Cardiac fibroblast (primary cell): ENCODE data around the gene ACOX2.

Experiments
- DNase-seq, 2 donors: peaks; one replicate each; pipeline versions ENCODE4 v3.0.0 to v3.0.0-alpha.2; 2010; ENCODE audit warnings: low read depth in 2 of 2
- H3K4me3 ChIP-seq, 2 donors: replicated peaks in 1 of 2; 1 replicate in 1 of 2; 2 replicates in 1 of 2; pipeline ENCODE4 v1.5.1; 2011; ENCODE audit warnings: low read depth in 2 of 2, low read length in 2 of 2, mild to moderate bottlenecking in 2 of 2, moderate library complexity in 1 of 2
- TF ChIP-seq, protein P1 (sequence below): IDR thresholded peaks from one replicate; pipeline ENCODE4 v1.5.1; 2011; ENCODE audit warnings: low read depth, mild to moderate bottlenecking, low read length, inconsistent platforms

The ACOX2 gene

DNA sequence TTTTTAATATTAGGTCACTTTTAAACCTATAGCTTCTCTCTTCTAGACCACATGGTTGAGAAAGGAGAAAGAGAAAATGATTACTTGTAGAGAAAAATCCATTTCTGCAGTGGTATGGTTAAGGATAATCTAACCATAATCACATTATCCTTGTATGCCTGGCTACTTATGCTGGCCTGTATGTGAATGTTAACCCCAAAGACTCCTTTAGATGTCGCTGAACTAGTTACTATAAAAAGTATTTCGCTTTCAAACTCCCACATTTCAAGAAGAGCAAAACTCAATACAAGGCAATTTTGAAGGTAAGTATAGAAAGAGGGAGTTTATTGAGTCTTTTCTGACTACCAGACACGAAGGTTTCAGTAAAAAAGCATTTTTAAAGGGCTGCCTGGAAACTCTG, 42.9 kb downstream of the ACOX2 start:
- H3K4me3 ChIP-seq = no peak overlapping the region
- DNase-seq = peak in 1 of 2 donors; percentile 26
- TF ChIP-seq, protein P1, sequence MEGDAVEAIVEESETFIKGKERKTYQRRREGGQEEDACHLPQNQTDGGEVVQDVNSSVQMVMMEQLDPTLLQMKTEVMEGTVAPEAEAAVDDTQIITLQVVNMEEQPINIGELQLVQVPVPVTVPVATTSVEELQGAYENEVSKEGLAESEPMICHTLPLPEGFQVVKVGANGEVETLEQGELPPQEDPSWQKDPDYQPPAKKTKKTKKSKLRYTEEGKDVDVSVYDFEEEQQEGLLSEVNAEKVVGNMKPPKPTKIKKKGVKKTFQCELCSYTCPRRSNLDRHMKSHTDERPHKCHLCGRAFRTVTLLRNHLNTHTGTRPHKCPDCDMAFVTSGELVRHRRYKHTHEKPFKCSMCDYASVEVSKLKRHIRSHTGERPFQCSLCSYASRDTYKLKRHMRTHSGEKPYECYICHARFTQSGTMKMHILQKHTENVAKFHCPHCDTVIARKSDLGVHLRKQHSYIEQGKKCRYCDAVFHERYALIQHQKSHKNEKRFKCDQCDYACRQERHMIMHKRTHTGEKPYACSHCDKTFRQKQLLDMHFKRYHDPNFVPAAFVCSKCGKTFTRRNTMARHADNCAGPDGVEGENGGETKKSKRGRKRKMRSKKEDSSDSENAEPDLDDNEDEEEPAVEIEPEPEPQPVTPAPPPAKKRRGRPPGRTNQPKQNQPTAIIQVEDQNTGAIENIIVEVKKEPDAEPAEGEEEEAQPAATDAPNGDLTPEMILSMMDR = no peak

DNA sequence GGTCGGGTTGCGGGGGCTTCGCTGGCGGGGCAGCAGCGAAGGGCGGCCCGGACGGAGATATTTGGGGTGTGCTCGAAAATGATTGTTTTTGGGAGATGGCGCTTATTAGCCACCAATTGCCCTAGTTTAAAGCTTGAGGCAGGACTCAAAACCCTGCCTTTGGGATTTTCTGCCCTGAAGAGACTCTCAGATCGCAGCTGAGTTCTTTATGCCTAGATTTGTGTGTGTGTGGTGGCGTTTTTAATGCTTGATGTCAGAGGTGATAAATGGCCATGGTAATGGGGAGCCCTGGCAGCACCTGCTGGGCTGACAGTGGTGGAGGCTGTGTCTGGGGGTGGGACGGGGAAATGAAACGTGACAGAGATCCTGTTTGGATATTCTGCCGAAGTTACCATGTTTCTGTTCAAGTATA, 44.5 kb downstream of the ACOX2 start:
- peak overlapping the region; percentile 75 to 76 for H3K4me3 ChIP-seq
- no peak for DNase-seq
- TF ChIP-seq, protein P1 = no peak

DNA sequence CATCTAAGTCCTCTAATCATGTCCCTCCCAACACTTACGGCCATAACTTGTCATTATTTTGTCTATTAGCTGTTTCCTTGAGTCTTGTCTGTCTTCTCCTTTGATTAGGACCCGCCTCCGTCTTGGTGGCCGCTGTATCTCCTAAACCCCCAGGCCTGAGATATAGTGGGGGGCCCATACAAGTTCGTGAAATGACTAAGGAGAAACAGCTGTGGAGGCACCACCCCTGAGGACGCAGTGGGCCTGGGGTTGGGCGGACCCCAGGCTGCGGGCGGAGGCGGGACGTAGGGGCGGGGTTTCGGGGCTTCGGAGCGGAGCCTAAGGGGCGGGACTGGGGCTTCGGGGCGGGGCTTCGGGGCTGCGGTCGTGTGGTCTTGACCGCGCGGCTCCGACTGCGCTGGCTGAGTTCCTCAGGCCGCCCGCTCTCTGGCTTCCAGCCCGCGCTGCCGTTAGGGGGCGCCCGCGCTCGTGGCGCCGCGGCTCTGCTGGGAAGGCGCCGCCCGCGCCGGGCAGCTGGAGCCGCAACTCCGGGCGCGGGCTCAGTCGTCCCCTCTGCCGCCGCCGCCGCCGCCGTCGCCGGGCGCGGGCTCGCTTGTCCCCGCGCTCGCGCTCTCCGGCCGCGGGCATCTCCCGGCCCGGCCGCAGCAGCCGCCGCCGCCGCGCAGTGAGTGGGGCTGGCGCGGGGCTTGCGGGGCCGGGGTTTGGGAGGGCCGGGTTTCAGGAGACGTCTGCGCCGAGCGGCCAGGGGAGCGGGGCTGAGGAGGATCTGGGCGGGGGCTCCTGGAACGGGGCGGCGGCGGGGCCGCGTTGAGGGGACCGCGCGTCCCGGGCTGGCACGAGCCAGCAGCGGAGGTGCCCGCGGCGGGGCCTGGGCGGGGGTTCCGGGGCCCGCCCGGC, 45.2 kb downstream of the ACOX2 start, which contains the start of gene KCTD6:
TSS of gene KCTD6 (plus strand) at position 591 of the 897 bp plus-strand sequence. CDS start 6,660 bp downstream, outside the sequence.
- TF ChIP-seq, protein P1 = peak; percentile 35
- DNase-seq = peak; percentile 93 to 97
- H3K4me3 ChIP-seq = peak within 1 kb of the TSS; percentile 75 to 76

DNA sequence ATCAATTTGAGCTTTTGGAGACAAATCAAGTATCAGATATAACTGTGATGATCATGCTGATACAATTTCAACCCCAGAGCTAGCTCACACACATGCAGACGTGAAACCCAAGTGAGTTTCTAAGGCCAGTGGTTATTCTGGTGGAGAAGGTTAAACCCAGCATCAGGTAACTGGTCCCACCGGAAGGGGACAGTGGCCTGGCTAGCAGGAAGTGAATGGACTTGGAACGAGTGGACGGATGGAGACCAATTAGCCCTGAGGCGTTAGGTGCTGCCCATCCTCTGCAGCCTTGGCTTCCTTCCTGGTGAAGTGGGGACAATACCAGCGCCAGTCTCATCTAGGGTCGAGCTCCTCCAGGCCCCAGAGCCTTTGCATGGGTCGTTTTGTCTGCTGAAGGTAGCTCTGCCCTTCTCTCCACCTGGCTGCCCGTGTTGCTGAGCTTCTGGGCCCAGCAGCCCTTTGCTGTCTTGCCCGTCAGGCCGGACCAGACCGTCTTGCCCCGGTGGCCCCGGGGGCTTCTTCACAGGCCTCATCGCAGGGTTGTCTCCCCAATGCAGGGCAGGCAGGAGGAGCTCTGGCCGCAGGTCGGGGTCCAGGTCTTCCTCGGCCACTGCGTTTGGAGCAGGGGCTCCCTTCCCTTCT, 46.0 kb downstream of the ACOX2 start:
- no peak for DNase-seq
- TF ChIP-seq, protein P1 = no peak
- H3K4me3 ChIP-seq = peak overlapping the region; percentile 33 to 52

DNA sequence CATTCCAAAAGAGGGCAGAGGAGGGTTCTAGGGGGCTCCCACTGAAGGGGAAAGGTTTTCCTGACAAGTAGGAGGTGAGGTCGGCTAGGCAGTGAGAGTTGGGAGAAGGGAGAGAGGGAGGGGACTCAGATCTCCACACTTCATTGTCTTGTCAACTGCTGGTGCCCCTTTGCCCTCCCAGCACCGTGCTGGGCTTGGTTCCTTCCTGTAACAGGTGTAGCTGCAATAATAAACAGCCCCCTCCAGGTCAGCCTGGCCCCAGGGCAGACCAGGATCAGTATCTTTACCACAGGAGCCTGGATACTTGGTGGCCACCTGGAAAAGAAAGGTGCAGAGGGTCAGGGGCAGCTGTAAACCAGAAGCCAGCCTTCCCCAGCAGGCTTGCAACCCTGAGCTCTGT, 48.0 kb downstream of the ACOX2 start:
- DNase-seq = no peak
- TF ChIP-seq, protein P1 = no peak
- H3K4me3 ChIP-seq = no peak overlapping the region

DNA sequence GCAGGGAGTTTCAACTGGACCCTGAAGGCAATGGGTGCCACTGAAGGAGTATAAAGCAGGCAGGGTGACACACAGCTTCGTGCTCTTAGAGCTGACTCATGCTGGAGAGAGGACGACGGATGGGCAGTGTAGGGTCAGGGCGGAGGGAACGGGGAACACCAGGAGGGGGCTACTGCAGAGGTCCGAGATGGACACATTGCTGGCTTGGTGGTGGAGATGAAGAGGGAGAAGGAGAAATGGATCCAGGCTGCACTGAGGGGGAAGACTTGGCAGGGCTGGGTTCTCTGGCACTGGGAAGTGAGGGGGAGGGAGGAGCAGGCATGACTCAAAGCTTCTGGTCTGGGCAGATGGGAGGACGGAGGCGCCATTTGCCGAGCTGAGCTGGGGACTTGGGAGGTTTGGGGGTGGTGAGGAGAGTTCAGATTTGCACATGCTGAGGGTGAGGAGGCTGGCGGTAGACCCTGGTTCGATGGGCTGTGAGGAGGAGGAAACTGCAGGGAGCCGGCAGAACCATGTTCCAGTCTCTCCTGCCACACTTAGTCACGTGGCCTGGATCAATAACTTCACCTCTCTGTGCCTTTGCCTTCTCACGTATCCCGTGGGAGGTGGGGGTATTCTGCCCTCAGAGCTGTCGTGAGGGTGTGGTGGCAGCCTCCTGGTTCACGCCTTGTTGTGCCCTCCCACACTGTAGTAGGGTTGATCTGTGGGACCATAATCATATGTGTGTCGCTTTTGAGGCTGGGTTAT, 49.7 kb downstream of the ACOX2 start:
- H3K4me3 ChIP-seq = no peak overlapping the region
- TF ChIP-seq, protein P1 = no peak

More for the DNA sequence above, 49.7 kb downstream of the ACOX2 start:
- DNase-seq = peak; percentile 69 to 78
